OCI-LY3 (cell line): ENCODE results near the gene XBP1.
"Not testable (repeated sequence)": the region's sequence is repeated elsewhere in the genome, so short reads cannot be mapped to it uniquely, and the experiment has no call there.

Experiments
- H2AFZ ChIP-seq: fragments of 200-600, 300-600 bp; shearing (Covaris generic); 2 replicates; pipeline ENCODE4 v1.6.0; 2014; ENCODE audit warnings: antibody characterized with exemption, low read depth, low read length
- H3K27ac ChIP-seq: fragments of 200-600, 300-600 bp; sonication (generic); 2 replicates; pipeline ENCODE4 v1.5.1; 2014; ENCODE audit warnings: mild to moderate bottlenecking, low read length, moderate library complexity, mixed read lengths
- H3K27me3 ChIP-seq: fragments of 200-600, 300-600 bp; sonication (generic); 2 replicates; pipeline ENCODE4 v1.6.1; 2014; ENCODE audit warnings: low read depth, low read length, mixed read lengths
- H3K36me3 ChIP-seq: fragments of 200-600, 300-600 bp; sonication (generic); replicated peaks from 2 replicates; pipeline ENCODE3; 2014; ENCODE audit warnings: low read depth, low read length, mixed read lengths
- H3K4me1 ChIP-seq: fragments of 300-600, 200-600 bp; sonication (generic); 2 replicates; pipeline ENCODE4 v1.6.1; 2014; ENCODE audit warnings: low read length, mixed read lengths
- H3K4me2 ChIP-seq: fragments of 200-600, 300-600 bp; sonication (generic); 2 replicates; pipeline ENCODE4 v1.6.1; 2014; ENCODE audit warnings: low read length, mixed read lengths
- H3K4me3 ChIP-seq: fragments of 300-600, 200-600 bp; sonication (generic); 2 replicates; pipeline ENCODE4 v1.5.1; 2014; ENCODE audit warnings: antibody characterized with exemption, mild to moderate bottlenecking, low read length, moderate library complexity
- H3K79me2 ChIP-seq: fragments of 300-600, 200-600 bp; shearing (Covaris generic); 2 replicates; pipeline ENCODE4 v1.6.1; 2014; ENCODE audit warnings: mild to moderate bottlenecking, low read length, mixed read lengths
- H3K9ac ChIP-seq: fragments of 300-600, 200-600 bp; shearing (Covaris generic); 2 replicates; pipeline ENCODE4 v1.6.0; 2014; ENCODE audit warnings: mild to moderate bottlenecking, low read length, moderate library complexity
- H3K9me3 ChIP-seq: fragments of 200-600, 300-600 bp; shearing (Covaris generic); 2 replicates; pipeline ENCODE4 v1.6.1; 2014; ENCODE audit warnings: low read length, mixed read lengths; ENCODE audit not compliant: insufficient read depth
- H4K20me1 ChIP-seq: fragments of 200-600, 300-600 bp; sonication (generic); 2 replicates; pipeline ENCODE4 v1.6.1; 2016; ENCODE audit warnings: low read length, mixed read lengths; ENCODE audit not compliant: insufficient read depth
- EZH2phosphoT487 ChIP-seq: fragments of 200-600 bp; shearing (Covaris generic); IDR thresholded peaks from 2 replicates; pipeline ENCODE4 v1.6.1; 2018; ENCODE audit warnings: antibody characterized with exemption, mixed run types, low read depth
- TF ChIP-seq, protein P1 (sequence below): fragments of 200-600, 300-600 bp; sonication (generic); IDR thresholded peaks from 2 replicates; pipeline ENCODE4 v1.5.1; 2014; ENCODE audit warnings: antibody characterized with exemption, low read length, low read depth

The XBP1 gene

DNA sequence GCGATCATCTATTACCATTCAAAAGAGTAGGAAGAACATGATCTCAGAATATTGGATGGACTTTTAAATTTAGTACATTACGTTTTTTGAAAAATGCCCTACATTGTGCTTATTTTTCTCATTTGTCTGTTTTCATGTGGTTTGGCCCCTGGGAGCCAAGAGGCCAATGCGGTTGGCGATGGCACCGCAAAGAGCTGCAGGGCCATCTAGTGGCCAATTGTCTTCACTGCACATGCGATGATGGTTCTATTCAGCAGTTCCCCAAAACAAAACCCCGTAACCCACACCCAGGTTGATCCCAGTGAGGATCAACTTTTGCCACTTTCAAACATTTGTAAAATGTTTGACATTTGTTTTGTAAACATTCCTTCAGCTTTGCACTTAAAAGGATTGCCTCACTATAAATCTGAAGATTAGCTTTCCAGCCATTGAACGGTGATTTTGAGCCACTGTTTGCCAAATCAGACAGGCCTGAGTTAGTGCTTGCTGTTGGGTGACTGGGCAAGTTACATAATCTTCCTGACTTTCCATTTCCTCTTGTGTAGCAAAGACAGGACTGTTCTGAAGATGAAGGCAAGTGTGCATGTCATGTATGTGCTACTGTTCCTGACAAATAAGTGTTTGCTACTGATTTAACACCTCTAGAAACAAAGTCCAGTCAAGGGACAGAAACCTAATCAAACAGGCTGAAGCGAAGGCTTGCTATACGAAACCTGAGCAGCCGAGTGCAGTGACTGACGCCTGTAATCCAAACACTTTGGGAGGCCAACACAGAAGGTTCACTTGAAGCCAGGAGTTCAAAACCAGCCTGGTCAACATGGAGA, 29.2 kb upstream of the XBP1 start:
- no peak overlapping the region for H3K4me2 ChIP-seq
- no peaks in the 10 kb centered on the region for H3K79me2 ChIP-seq
- H3K36me3 ChIP-seq, result no peaks in the 10 kb centered on the region
- no peak overlapping the region for H3K4me3 ChIP-seq
- no peaks in the 10 kb centered on the region for H3K4me1 ChIP-seq
- no peak overlapping the region for H2AFZ ChIP-seq
- no peaks in the 10 kb centered on the region for H3K27me3 ChIP-seq
- TF ChIP-seq, protein P1, sequence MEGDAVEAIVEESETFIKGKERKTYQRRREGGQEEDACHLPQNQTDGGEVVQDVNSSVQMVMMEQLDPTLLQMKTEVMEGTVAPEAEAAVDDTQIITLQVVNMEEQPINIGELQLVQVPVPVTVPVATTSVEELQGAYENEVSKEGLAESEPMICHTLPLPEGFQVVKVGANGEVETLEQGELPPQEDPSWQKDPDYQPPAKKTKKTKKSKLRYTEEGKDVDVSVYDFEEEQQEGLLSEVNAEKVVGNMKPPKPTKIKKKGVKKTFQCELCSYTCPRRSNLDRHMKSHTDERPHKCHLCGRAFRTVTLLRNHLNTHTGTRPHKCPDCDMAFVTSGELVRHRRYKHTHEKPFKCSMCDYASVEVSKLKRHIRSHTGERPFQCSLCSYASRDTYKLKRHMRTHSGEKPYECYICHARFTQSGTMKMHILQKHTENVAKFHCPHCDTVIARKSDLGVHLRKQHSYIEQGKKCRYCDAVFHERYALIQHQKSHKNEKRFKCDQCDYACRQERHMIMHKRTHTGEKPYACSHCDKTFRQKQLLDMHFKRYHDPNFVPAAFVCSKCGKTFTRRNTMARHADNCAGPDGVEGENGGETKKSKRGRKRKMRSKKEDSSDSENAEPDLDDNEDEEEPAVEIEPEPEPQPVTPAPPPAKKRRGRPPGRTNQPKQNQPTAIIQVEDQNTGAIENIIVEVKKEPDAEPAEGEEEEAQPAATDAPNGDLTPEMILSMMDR, result peak; percentile 99
- TF ChIP-seq EZH2phosphoT487, result no peak
- H3K9ac ChIP-seq, result no peak overlapping the region
- no peaks in the 10 kb centered on the region for H3K9me3 ChIP-seq
- no peak overlapping the region for H3K27ac ChIP-seq
- 0 out of 2 replicates have a peak, but pooled peaks cover 3% of the 10 kb centered on the region for H4K20me1 ChIP-seq

DNA sequence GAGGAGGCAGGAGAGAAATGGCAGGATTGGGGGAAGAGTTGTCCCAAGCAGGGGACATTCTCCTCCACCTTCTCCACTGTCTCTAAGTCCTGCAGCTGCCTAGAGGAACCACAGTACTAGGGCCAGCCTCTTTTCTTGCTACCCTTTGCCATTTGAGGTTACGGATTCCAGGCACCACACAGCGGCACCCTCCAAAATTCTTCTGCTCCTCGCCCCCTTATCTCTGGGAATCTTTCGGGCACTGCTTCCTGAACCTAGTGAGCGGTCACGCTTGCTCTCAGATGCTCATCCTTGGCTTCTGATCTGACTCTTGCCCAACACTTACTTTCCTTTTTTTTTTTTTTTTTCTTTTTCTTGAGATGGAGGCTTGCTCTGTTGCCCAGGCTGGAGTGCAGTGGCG, 26.6 kb upstream of the XBP1 start:
- no peaks in the 10 kb centered on the region for H3K36me3 ChIP-seq
- H3K4me3 ChIP-seq, result no peak overlapping the region
- H3K9ac ChIP-seq, result no peak overlapping the region
- H3K9me3 ChIP-seq, result no peaks in the 10 kb centered on the region
- no peaks in the 10 kb centered on the region for H3K27me3 ChIP-seq
- H2AFZ ChIP-seq, result no peak overlapping the region
- 0 out of 2 replicates have a peak, but pooled peaks cover 3% of the 10 kb centered on the region for H4K20me1 ChIP-seq
- no peak overlapping the region for H3K27ac ChIP-seq
- no peak overlapping the region for H3K4me2 ChIP-seq
- no peaks in the 10 kb centered on the region for H3K4me1 ChIP-seq
- no peaks in the 10 kb centered on the region for H3K79me2 ChIP-seq
- TF ChIP-seq, protein P1, result no peak
- TF ChIP-seq EZH2phosphoT487, result no peak

GRCh38 chr22:28826430-28826829, 26.1 kb upstream of the XBP1 start:
- H3K9me3 ChIP-seq, H3K4me3 ChIP-seq, H3K79me2 ChIP-seq, H3K9ac ChIP-seq, H3K27me3 ChIP-seq, H3K4me1 ChIP-seq, H2AFZ ChIP-seq, H3K36me3 ChIP-seq, H3K27ac ChIP-seq, H3K4me2 ChIP-seq, H4K20me1 ChIP-seq: not testable (repeated sequence)

DNA sequence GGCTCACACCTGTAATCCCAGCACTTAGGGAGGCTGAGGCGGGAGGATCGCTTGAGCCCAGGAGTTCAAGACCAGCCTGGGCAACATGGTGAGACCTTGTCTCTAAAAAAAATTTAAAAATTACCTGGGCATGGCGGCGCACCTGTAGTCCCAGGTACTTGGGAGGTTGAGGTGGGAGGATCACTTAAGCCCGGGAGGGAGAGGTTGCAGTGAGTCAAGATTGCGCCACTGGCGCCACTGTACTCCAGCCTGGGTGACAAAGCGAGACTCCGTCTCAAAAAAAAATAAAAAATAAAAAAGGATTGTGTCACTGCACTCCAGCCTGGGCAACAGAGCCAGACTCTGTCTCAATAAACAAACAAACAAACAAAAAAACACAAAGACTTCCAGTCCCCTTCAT, 24.1 kb upstream of the XBP1 start:
- not testable (repeated sequence) for H2AFZ ChIP-seq, H3K79me2 ChIP-seq, H3K4me1 ChIP-seq, H3K9me3 ChIP-seq, H3K9ac ChIP-seq, H3K36me3 ChIP-seq, H3K27me3 ChIP-seq, H3K27ac ChIP-seq, H3K4me3 ChIP-seq, H3K4me2 ChIP-seq, H4K20me1 ChIP-seq

DNA sequence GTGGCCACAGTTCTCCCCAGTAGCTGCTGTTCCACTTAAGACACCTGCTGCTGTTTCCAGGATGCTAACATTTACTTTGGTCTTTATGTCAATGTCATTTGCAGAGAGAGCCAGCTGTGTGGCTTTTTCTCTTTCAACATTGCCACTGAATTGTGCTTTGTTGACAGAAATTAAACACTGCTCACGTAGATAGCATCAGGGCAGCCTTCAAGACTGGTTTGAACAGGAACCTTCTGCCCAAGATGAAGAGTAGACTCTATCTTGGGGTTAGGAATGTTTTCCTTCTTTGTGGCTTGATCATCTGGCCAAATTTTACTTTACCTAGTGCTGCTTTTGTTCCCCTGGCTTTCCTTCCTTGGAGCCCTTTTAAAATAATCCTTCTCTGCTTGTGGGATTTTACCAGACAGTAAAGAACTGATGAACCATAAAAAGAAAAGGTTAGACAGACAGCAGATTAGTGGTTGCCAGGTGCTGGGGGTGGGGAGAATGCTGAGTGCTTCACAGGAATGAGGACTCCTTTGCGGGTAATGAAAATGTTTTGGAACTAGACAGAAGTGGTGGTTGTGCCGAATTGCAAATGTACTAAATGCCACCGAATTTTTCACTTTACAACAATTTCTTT, 22.7 kb upstream of the XBP1 start:
- no peak overlapping the region for H2AFZ ChIP-seq
- H3K79me2 ChIP-seq, result no peaks in the 10 kb centered on the region
- no peaks in the 10 kb centered on the region for H4K20me1 ChIP-seq
- no peak overlapping the region for H3K4me2 ChIP-seq
- no peak for TF ChIP-seq EZH2phosphoT487
- TF ChIP-seq, protein P1, result no peak
- H3K27ac ChIP-seq, result no peak overlapping the region
- H3K27me3 ChIP-seq, result no peaks in the 10 kb centered on the region
- H3K4me3 ChIP-seq, result no peak overlapping the region
- H3K36me3 ChIP-seq, result no peaks in the 10 kb centered on the region
- H3K4me1 ChIP-seq, result peaks cover 18% of the 10 kb centered on the region
- no peaks in the 10 kb centered on the region for H3K9me3 ChIP-seq
- no peak overlapping the region for H3K9ac ChIP-seq
